ENCODE measurements around the gene CTXN3. TPM values are rescaled to one million over a fixed set of nuclear protein-coding genes. Genes with fewer than 3 reads are reported as not detected.

The CTXN3 gene
- total RNA-seq, 1 donor from 2014 or later, result 0.29 TPM

DNA sequence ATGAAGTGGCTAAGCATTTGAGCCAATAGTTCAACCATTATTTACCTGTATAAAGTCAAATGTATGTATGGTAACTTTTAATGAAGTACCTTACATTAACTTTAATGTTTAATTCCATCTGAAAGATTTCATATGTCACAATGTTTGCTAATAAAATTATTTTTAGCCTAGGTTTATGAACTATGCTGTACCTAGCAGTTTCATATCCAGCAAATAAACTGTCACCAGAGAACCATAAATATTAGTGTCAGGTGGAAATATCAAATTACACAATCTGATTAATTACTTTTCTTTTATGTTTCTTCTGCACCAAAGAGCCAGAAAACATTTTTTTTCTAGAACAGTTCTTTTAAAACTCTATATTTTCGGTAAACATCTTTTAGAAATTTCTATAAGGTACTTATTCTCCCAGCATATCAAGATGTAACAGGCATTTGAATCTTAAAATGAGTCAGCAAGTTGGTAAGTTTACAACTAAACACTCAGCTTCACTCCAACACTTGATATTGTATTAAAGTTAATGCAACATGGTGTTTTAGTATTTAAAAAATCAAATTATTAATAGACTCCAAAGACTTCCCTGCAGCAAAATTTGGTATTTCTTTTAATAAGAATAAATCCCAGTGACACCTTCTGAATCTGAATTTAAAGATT, 45.8 kb downstream of the CTXN3 start:
- Mint-ChIP-seq H3K36me3 (no peaks in the 10 kb centered on the region), H3K27ac (no peak overlapping the region), H3K9me3 (peaks cover 4% of the 10 kb centered on the region), H3K4me1 (ENCODE audit: unreplicated experiment) (peaks cover 15% of the 10 kb centered on the region), H3K27me3 (no peaks in the 10 kb centered on the region), H3K4me3 (no peak overlapping the region)
- DNase-seq (ENCODE audit: extremely low spot score, unreplicated experiment), result no peak
- TF ChIP-seq, protein P1, sequence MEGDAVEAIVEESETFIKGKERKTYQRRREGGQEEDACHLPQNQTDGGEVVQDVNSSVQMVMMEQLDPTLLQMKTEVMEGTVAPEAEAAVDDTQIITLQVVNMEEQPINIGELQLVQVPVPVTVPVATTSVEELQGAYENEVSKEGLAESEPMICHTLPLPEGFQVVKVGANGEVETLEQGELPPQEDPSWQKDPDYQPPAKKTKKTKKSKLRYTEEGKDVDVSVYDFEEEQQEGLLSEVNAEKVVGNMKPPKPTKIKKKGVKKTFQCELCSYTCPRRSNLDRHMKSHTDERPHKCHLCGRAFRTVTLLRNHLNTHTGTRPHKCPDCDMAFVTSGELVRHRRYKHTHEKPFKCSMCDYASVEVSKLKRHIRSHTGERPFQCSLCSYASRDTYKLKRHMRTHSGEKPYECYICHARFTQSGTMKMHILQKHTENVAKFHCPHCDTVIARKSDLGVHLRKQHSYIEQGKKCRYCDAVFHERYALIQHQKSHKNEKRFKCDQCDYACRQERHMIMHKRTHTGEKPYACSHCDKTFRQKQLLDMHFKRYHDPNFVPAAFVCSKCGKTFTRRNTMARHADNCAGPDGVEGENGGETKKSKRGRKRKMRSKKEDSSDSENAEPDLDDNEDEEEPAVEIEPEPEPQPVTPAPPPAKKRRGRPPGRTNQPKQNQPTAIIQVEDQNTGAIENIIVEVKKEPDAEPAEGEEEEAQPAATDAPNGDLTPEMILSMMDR (conservative IDR thresholded peaks at IDR 0.05), result no peak

DNA sequence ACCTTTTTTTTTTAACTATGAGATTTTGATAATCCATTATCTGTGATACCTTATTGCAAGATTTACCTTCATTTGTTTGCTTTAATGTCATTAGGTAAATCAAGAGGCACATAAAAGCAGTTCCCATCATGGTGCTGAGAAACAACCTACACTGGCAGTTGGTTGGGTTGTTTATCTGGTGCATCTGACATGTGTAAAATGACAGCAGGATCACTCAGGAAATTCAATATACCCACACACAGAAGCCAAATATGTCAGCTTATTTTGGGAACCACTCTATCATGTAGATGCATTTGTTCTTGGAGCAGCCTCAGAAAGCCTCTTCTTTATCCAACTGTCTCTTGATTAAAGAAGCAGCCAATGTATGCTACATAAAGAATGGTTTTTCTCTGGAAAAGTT, 46.5 kb downstream of the CTXN3 start:
- no peaks in the 10 kb centered on the region for H3K36me3 Mint-ChIP-seq
- H3K27ac Mint-ChIP-seq, result no peak overlapping the region
- H3K4me3 Mint-ChIP-seq, result no peak overlapping the region
- peaks cover 22% of the 10 kb centered on the region for H3K4me1 Mint-ChIP-seq (ENCODE audit: unreplicated experiment)
- no peak for DNase-seq (ENCODE audit: extremely low spot score, unreplicated experiment)
- TF ChIP-seq, protein P1 (conservative IDR thresholded peaks at IDR 0.05), result no peak
- no peaks in the 10 kb centered on the region for H3K27me3 Mint-ChIP-seq
- H3K9me3 Mint-ChIP-seq, result peaks cover 4% of the 10 kb centered on the region

- peaks cover 28% of the 10 kb centered on the region for H3K4me1 Mint-ChIP-seq (ENCODE audit: unreplicated experiment)
These were observed 47.8 kb downstream of the CTXN3 start for GRCh38 chr5:127696683-127697082.

GRCh38 chr5:127697894-127698600, 49.2 kb downstream of the CTXN3 start:
- H3K4me1 Mint-ChIP-seq (ENCODE audit: unreplicated experiment), result peaks cover 31% of the 10 kb centered on the region
- H3K4me3 Mint-ChIP-seq, result no peak overlapping the region
- no peak overlapping the region for H3K27ac Mint-ChIP-seq
- TF ChIP-seq, protein P1 (conservative IDR thresholded peaks at IDR 0.05), result no peak
- DNase-seq (ENCODE audit: extremely low spot score, unreplicated experiment), result no peak
- H3K36me3 Mint-ChIP-seq, result no peaks in the 10 kb centered on the region
- H3K27me3 Mint-ChIP-seq, result no peaks in the 10 kb centered on the region
- no peaks in the 10 kb centered on the region for H3K9me3 Mint-ChIP-seq

More at GRCh38 chr5:127696683-127697082, 47.8 kb downstream of the CTXN3 start:
- Mint-ChIP-seq H3K4me3 (no peak overlapping the region), H3K36me3 (no peaks in the 10 kb centered on the region), H3K27ac (no peak overlapping the region), H3K9me3 (no peaks in the 10 kb centered on the region), H3K27me3 (no peaks in the 10 kb centered on the region)
- TF ChIP-seq, protein P1 (conservative IDR thresholded peaks at IDR 0.05), result no peak
- DNase-seq (ENCODE audit: extremely low spot score, unreplicated experiment), result no peak

DNA sequence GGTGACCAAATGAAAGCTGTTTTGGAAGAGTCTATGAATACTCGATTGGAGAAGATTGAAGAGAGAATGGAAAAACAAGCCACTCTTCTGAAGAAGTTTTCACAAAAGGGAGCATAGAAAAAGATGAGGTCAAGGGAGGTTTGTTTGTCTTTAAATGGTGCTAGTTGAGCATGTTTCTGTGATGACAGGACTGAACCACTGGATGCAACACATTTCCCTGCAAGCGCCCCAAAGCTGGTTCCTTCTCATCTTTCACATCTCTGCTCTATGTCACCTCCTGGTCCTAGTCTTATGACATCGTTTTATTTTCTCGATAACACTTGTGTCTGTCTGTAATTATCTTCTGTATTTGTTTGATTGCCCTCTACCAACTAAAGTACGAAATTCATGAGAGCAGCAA, 50.5 kb downstream of the CTXN3 start:
- H3K27ac Mint-ChIP-seq, result no peak overlapping the region
- no peaks in the 10 kb centered on the region for H3K36me3 Mint-ChIP-seq
- no peak for DNase-seq (ENCODE audit: extremely low spot score, unreplicated experiment)
- peaks cover 34% of the 10 kb centered on the region for H3K4me1 Mint-ChIP-seq (ENCODE audit: unreplicated experiment)
- H3K27me3 Mint-ChIP-seq, result no peaks in the 10 kb centered on the region
- no peaks in the 10 kb centered on the region for H3K9me3 Mint-ChIP-seq
- no peak overlapping the region for H3K4me3 Mint-ChIP-seq
- TF ChIP-seq, protein P1 (conservative IDR thresholded peaks at IDR 0.05), result no peak

All from type B pancreatic cell (in vitro differentiated cells).